Liver (tissue), 9 donors: ENCODE results near the gene RPS6KA4. TPM values are rescaled to one million over a fixed set of nuclear protein-coding genes. Genes with fewer than 3 reads are reported as not detected.

Experiments
- DNase-seq: peaks from one replicate; pipeline ENCODE4 v3.0.0-alpha.2; 2017; ENCODE audit warnings: low spot score
- H3K27ac ChIP-seq, 2 donors: one replicate each; pipeline ENCODE4 v1.7.0; 2013; ENCODE audit warnings: inconsistent platforms in 2 of 2, low read length in 2 of 2, control low read depth in 1 of 2, low read depth in 1 of 2, mild to moderate bottlenecking in 1 of 2
- H3K27me3 ChIP-seq, 4 donors: one replicate each; pipeline versions ENCODE4 v1.6.1 to v1.7.0; 2013; ENCODE audit warnings: low read length in 3 of 4, inconsistent platforms in 1 of 4, mild to moderate bottlenecking in 1 of 4, moderate library complexity in 1 of 4; ENCODE audit not compliant: control insufficient read depth in 4 of 4, insufficient read depth in 4 of 4
- H3K36me3 ChIP-seq, 4 donors: one replicate each; pipeline versions ENCODE4 v1.6.1 to v1.7.0; 2013; ENCODE audit warnings: low read length in 3 of 4, mild to moderate bottlenecking in 3 of 4, low read depth in 1 of 4, moderate library complexity in 1 of 4; ENCODE audit not compliant: control insufficient read depth in 4 of 4, insufficient read depth in 3 of 4
- H3K4me1 ChIP-seq, 4 donors: one replicate each; pipeline versions ENCODE4 v1.6.1 to v1.7.0; 2013; ENCODE audit warnings: low read length in 3 of 4, mild to moderate bottlenecking in 3 of 4, moderate library complexity in 1 of 4; ENCODE audit not compliant: control insufficient read depth in 4 of 4, insufficient read depth in 4 of 4
- H3K4me3 ChIP-seq, 3 donors: one replicate each; pipeline versions ENCODE4 v1.6.1 to v1.7.0; 2013; ENCODE audit warnings: low read length in 3 of 3, control low read depth in 1 of 3, low read depth in 1 of 3, mild to moderate bottlenecking in 1 of 3
- H3K9ac ChIP-seq, 2 donors: one replicate each; pipeline ENCODE4 v1.7.0; 2013; ENCODE audit warnings: low read length in 2 of 2, mild to moderate bottlenecking in 2 of 2, moderate library complexity in 2 of 2, control low read depth in 1 of 2, low read depth in 1 of 2
- H3K9me3 ChIP-seq, 4 donors: one replicate each; pipeline versions ENCODE4 v1.6.1 to v1.7.0; 2013; ENCODE audit warnings: low read length in 3 of 4; ENCODE audit not compliant: control insufficient read depth in 4 of 4
- ATF3 ChIP-seq: IDR thresholded peaks from 2 replicates; pipeline ENCODE4 v1.6.1; 2016; ENCODE audit warnings: antibody characterized with exemption
- CTCF ChIP-seq: fragments of 150-350 bp; IDR thresholded peaks from 2 replicates; pipeline ENCODE4 v1.5.1; 2017; ENCODE audit warnings: improper control_type of control experiment, low read depth, low read length; ENCODE audit not compliant: missing input control
- EGR1 ChIP-seq, 2 donors: IDR thresholded peaks; 2 replicates each; pipeline ENCODE4 v1.6.1; 2016 to 2018; ENCODE audit warnings: antibody characterized with exemption in 2 of 2, low read depth in 2 of 2
- FOXA1 ChIP-seq: IDR thresholded peaks from 2 replicates; pipeline ENCODE4 v1.6.1; 2016; ENCODE audit warnings: antibody characterized with exemption
- FOXA2 ChIP-seq: IDR thresholded peaks from 2 replicates; pipeline ENCODE4 v1.6.1; 2016; ENCODE audit warnings: antibody characterized with exemption
- GABPA ChIP-seq, 2 donors: IDR thresholded peaks in 1 of 2; conservative IDR thresholded peaks in 1 of 2; 2 replicates each; pipeline ENCODE4 v1.6.1; 2016; ENCODE audit warnings: antibody characterized with exemption in 2 of 2, mild to moderate bottlenecking in 1 of 2, moderate library complexity in 1 of 2
- HNF4A ChIP-seq, 2 donors: conservative IDR thresholded peaks; 2 replicates each; pipeline ENCODE4 v1.6.1; 2016; ENCODE audit warnings: antibody characterized with exemption in 2 of 2, mild to moderate bottlenecking in 2 of 2
- HNF4G ChIP-seq: IDR thresholded peaks from 2 replicates; pipeline ENCODE4 v1.6.1; 2016; ENCODE audit warnings: antibody characterized with exemption
- JUND ChIP-seq, 2 donors: IDR thresholded peaks; 2 replicates each; pipeline ENCODE4 v1.6.1; 2016; ENCODE audit warnings: antibody characterized with exemption in 2 of 2
- MAX ChIP-seq: IDR thresholded peaks from 2 replicates; pipeline ENCODE4 v1.6.1; 2016; ENCODE audit warnings: antibody characterized with exemption
- NR2F2 ChIP-seq: IDR thresholded peaks from 2 replicates; pipeline ENCODE4 v1.6.1; 2016; ENCODE audit warnings: antibody characterized with exemption
- RAD21 ChIP-seq, 2 donors: IDR thresholded peaks; 2 replicates each; pipeline ENCODE4 v1.6.1; 2016; ENCODE audit warnings: antibody characterized with exemption in 2 of 2, mild to moderate bottlenecking in 2 of 2
- REST ChIP-seq: IDR thresholded peaks from 2 replicates; pipeline ENCODE4 v1.6.1; 2016; ENCODE audit warnings: antibody characterized with exemption, mild to moderate bottlenecking
- RXRA ChIP-seq, 2 donors: IDR thresholded peaks; 2 replicates each; pipeline ENCODE4 v1.6.1; 2017 to 2018; ENCODE audit warnings: antibody characterized with exemption in 2 of 2, mild to moderate bottlenecking in 1 of 2
- SP1 ChIP-seq: IDR thresholded peaks from 2 replicates; pipeline ENCODE4 v1.6.1; 2018; ENCODE audit warnings: antibody characterized with exemption, mild to moderate bottlenecking
- TAF1 ChIP-seq: conservative IDR thresholded peaks from 2 replicates; pipeline ENCODE4 v1.6.1; 2016; ENCODE audit warnings: antibody characterized with exemption, mild to moderate bottlenecking
- YY1 ChIP-seq: IDR thresholded peaks from 2 replicates; pipeline ENCODE4 v1.6.1; 2016; ENCODE audit warnings: antibody characterized with exemption, mild to moderate bottlenecking
- ZBTB33 ChIP-seq: IDR thresholded peaks from 2 replicates; pipeline ENCODE4 v1.6.1; 2016; ENCODE audit warnings: antibody characterized with exemption
- WGBS: extraction: QIAGEN DNeasy Blood & Tissue Kit; methylation state at CpG from one replicate; pipeline ENCODE4 v1.1.7; 2013; 5-methylcytosine and 5-hydroxymethylcytosine counted together
- polyA plus RNA-seq, 2 donors: library from polyadenylated mRNA; stranded (reverse) in 1 of 2; unstranded in 1 of 2; fragments of 200-250 nt in 1 of 2; fragments of >200 nt in 1 of 2; fragmentation: Nextera tagmentation in 1 of 2; extraction: Ambion mirVana in 1 of 2; gene quantifications; one replicate each; pipeline versions ENCODE4 v1.2.1 to v1.2.3, GENCODE V29; 2013 to 2015
- total RNA-seq, 2 donors: library from RNA; depleted of rRNA; stranded (reverse); fragments of >200 nt; gene quantifications; one replicate each; pipeline ENCODE4 v1.2.3, GENCODE V29; 2014
- donor health status: healthy.
- donor health status: healthy.
- donor health status: healthy.
- donor health status: healthy.
- donor health status: healthy.

Gene RPS6KA4
- total and polyA plus RNA-seq, 4 donors: 2.0 to 13.5 (median 10.0) TPM

GRCh38 chr11:64403106-64403505 is 44.1 kb downstream of the RPS6KA4 start:
- H3K27ac ChIP-seq: no peak overlapping the region
- no peak overlapping the region for H3K4me3 ChIP-seq
- 75% methylated on average over 5 of the region's 5 CpGs for WGBS
- no peaks in the 10 kb centered on the region for H3K36me3 ChIP-seq
- TF ChIP-seq YY1 (no peak), MAX (no peak), GABPA (IDR thresholded peaks at IDR 0.05 in 1 of 2, conservative IDR thresholded peaks at IDR 0.05 in 1 of 2) (no peak), ZBTB33 (no peak), JUND (IDR thresholded peaks at IDR 0.05) (no peak), FOXA2 (no peak), RAD21 (IDR thresholded peaks at IDR 0.05) (no peak), ATF3 (no peak), CTCF (no peak), HNF4A (conservative IDR thresholded peaks at IDR 0.05) (no peak), REST (no peak), NR2F2 (no peak), HNF4G (no peak), SP1 (no peak), TAF1 (no peak), FOXA1 (no peak), EGR1 (IDR thresholded peaks at IDR 0.05; ENCODE audit: low read depth in 2 of 2) (no peak), RXRA (IDR thresholded peaks at IDR 0.05) (no peak)
- DNase-seq: no peak
- H3K9me3 ChIP-seq: no peaks in the 10 kb centered on the region
- no peak overlapping the region for H3K9ac ChIP-seq
- no peaks in the 10 kb centered on the region for H3K27me3 ChIP-seq
- H3K4me1 ChIP-seq: peaks cover 0 to 12% (median 4%) of the 10 kb centered on the region in 4 donors
